ENCODE data around the gene DYRK1B.

The DYRK1B gene

GRCh38 chr19:39841041-39841440, 7.1 kb upstream of the DYRK1B start:
- Histone ChIP-seq H3K36me3 (no peaks in the 10 kb centered on the region), H3K4me1 (ENCODE audit: control insufficient read depth in 1 of 2, insufficient read depth in 1 of 2, low read depth in 1 of 2, low read length in 1 of 2) (peaks cover 10 to 13% of the 10 kb centered on the region in 2 experiments), H3K27me3 (no peaks in the 10 kb centered on the region), H3K4me3 (ENCODE audit: low read depth in 1 of 2, low read length in 1 of 2) (no peak overlapping the region), H3K27ac (no peak overlapping the region), H3K9me3 (no peaks in the 10 kb centered on the region)
- TF ChIP-seq CTCF (IDR thresholded peaks at IDR 0.05): no peak

- Histone ChIP-seq H3K4me3 (ENCODE audit: low read depth in 1 of 2, low read length in 1 of 2) (no peak overlapping the region), H3K27ac (no peak overlapping the region), H3K36me3 (no peaks in the 10 kb centered on the region), H3K4me1 (ENCODE audit: control insufficient read depth in 1 of 2, insufficient read depth in 1 of 2, low read depth in 1 of 2, low read length in 1 of 2) (peaks cover 5 to 8% of the 10 kb centered on the region in 2 experiments), H3K27me3 (no peaks in the 10 kb centered on the region), H3K9me3 (no peaks in the 10 kb centered on the region)
- no peak for TF ChIP-seq CTCF (IDR thresholded peaks at IDR 0.05)
These were observed 6.5 kb upstream of the DYRK1B start for GRCh38 chr19:39840492-39840891.

- no peaks in the 10 kb centered on the region for H3K9me3 ChIP-seq
- H3K27me3 ChIP-seq: no peaks in the 10 kb centered on the region
- no peak overlapping the region for H3K27ac ChIP-seq
- H3K4me3 ChIP-seq (ENCODE audit: low read depth in 1 of 2, low read length in 1 of 2): no peak overlapping the region
- peaks cover 0 to under 1% of the 10 kb centered on the region in 2 experiments for H3K4me1 ChIP-seq (ENCODE audit: control insufficient read depth in 1 of 2, insufficient read depth in 1 of 2, low read depth in 1 of 2, low read length in 1 of 2)
- no peak for TF ChIP-seq CTCF (IDR thresholded peaks at IDR 0.05)
- no peaks in the 10 kb centered on the region for H3K36me3 ChIP-seq
These were observed 5.8 kb upstream of the DYRK1B start for GRCh38 chr19:39839678-39840327.

GRCh38 chr19:39838569-39838968, 4.6 kb upstream of the DYRK1B start:
- no peak for TF ChIP-seq CTCF (IDR thresholded peaks at IDR 0.05)
- Histone ChIP-seq H3K36me3 (no peaks in the 10 kb centered on the region), H3K4me3 (ENCODE audit: low read depth in 1 of 2, low read length in 1 of 2) (no peak overlapping the region), H3K27me3 (no peaks in the 10 kb centered on the region), H3K4me1 (ENCODE audit: control insufficient read depth in 1 of 2, insufficient read depth in 1 of 2, low read depth in 1 of 2, low read length in 1 of 2) (peaks cover 6% of the 10 kb centered on the region in 2 experiments), H3K9me3 (no peaks in the 10 kb centered on the region), H3K27ac (no peak overlapping the region)

- H3K9me3 ChIP-seq: no peaks in the 10 kb centered on the region
These were observed 4.0 kb upstream of the DYRK1B start for GRCh38 chr19:39837978-39838377.

More at GRCh38 chr19:39837978-39838377, 4.0 kb upstream of the DYRK1B start:
- Histone ChIP-seq H3K4me1 (ENCODE audit: control insufficient read depth in 1 of 2, insufficient read depth in 1 of 2, low read depth in 1 of 2, low read length in 1 of 2) (peaks cover 11% of the 10 kb centered on the region in 2 experiments), H3K27me3 (no peaks in the 10 kb centered on the region), H3K4me3 (ENCODE audit: low read depth in 1 of 2, low read length in 1 of 2) (no peak overlapping the region), H3K27ac (no peak overlapping the region), H3K36me3 (no peaks in the 10 kb centered on the region)
- no peak for TF ChIP-seq CTCF (IDR thresholded peaks at IDR 0.05)
